HepG2 (cell line): Measurements from ENCODE around the gene MCM3AP.

Experiments used
- ARID2 ChIP-seq: sonication (generic); formaldehyde crosslinking; IDR thresholded peaks from 2 replicates; pipeline ENCODE4 v1.8.1; 2022; ENCODE audit warnings: mild to moderate bottlenecking, missing genetic modification reagents, borderline replicate concordance
- HDAC6 ChIP-seq: fragments of 200-600 bp; sonication (generic); IDR thresholded peaks from 2 replicates; pipeline ENCODE4 v1.7.0; 2017; ENCODE audit warnings: mild to moderate bottlenecking, antibody characterized with exemption, low read length, low read depth
- KDM1A ChIP-seq: IDR thresholded peaks from 2 replicates; pipeline ENCODE4 v1.6.1; 2016; ENCODE audit warnings: missing compliant biosample characterization
- NCOR1 ChIP-seq: fragments of 200-600 bp; sonication (generic); IDR thresholded peaks from 2 replicates; pipeline ENCODE4 v1.7.0; 2017; ENCODE audit warnings: antibody characterized with exemption, low read length, borderline replicate concordance
- PHB2 ChIP-seq: fragments of 450-650 bp; IDR thresholded peaks from 2 replicates; pipeline ENCODE4 v1.6.1; 2018; ENCODE audit not compliant: partially characterized antibody
- TF ChIP-seq, protein P1 (sequence below): sonication (generic); formaldehyde crosslinking; IDR thresholded peaks from 2 replicates; pipeline ENCODE4 v1.5.0; 2020; ENCODE audit warnings: mild to moderate bottlenecking, missing genetic modification reagents, moderate library complexity

GRCh38 chr21:46219591-46220239, 65.7 kb downstream of the MCM3AP start:
- TF ChIP-seq ARID2 (CRISPR knock-in tag): no peak
- TF ChIP-seq HDAC6: no peak
- TF ChIP-seq NCOR1: no peak
- TF ChIP-seq, protein P1, sequence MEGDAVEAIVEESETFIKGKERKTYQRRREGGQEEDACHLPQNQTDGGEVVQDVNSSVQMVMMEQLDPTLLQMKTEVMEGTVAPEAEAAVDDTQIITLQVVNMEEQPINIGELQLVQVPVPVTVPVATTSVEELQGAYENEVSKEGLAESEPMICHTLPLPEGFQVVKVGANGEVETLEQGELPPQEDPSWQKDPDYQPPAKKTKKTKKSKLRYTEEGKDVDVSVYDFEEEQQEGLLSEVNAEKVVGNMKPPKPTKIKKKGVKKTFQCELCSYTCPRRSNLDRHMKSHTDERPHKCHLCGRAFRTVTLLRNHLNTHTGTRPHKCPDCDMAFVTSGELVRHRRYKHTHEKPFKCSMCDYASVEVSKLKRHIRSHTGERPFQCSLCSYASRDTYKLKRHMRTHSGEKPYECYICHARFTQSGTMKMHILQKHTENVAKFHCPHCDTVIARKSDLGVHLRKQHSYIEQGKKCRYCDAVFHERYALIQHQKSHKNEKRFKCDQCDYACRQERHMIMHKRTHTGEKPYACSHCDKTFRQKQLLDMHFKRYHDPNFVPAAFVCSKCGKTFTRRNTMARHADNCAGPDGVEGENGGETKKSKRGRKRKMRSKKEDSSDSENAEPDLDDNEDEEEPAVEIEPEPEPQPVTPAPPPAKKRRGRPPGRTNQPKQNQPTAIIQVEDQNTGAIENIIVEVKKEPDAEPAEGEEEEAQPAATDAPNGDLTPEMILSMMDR (CRISPR knock-in tag): no peak
- no peak for TF ChIP-seq PHB2
- no peak for TF ChIP-seq KDM1A (CRISPR knock-in tag)
